SK-N-SH (cell line): ENCODE measurements around the gene PHLPP1. TPM values are rescaled to one million over a fixed set of nuclear protein-coding genes. Genes with fewer than 3 reads are reported as not detected.

Experiments used
- CTCF ChIA-PET: fragments of 300-600, 350-600 bp; formaldehyde crosslinking; extraction: SDS; loops from one replicate; lab custom pipeline; 2021; lab: Yijun Ruan, JAX
- POLR2A ChIA-PET: fragments of 350-600 bp; sonication (Branson Sonifier 250); formaldehyde crosslinking; extraction: SDS; loops from one replicate; lab custom pipeline; 2020; ENCODE audit warnings: antibody characterized with exemption, inconsistent platforms; lab: Yijun Ruan, JAX
- DNase-seq: peaks from one replicate; pipeline ENCODE4 v3.0.0; 2012
- H2AFZ ChIP-seq: fragments of 200-600 bp; sonication (generic); 2 replicates; pipeline ENCODE4 v1.8.1; 2016; ENCODE audit warnings: antibody characterized with exemption, mild to moderate bottlenecking, low read depth
- H3F3A ChIP-seq: fragments of 200-600 bp; sonication (generic); replicated peaks from 2 replicates; pipeline ENCODE3; 2016; ENCODE audit warnings: antibody characterized with exemption, mild to moderate bottlenecking; ENCODE audit not compliant: insufficient read depth
- H3K27ac ChIP-seq, 2 experiments: fragments of 200-500 bp in 1 of 2; fragments of 200-600 bp in 1 of 2; sonication (Bioruptor generic) in 1 of 2; sonication (generic), shearing (Covaris generic) in 1 of 2; 2 replicates each; pipeline versions ENCODE4 v1.5.1 to v1.6.1; 2014 to 2016; ENCODE audit warnings: low read depth in 2 of 2, inconsistent platforms in 1 of 2, low read length in 1 of 2, mild to moderate bottlenecking in 1 of 2, mixed read lengths in 1 of 2
- H3K27me3 ChIP-seq: fragments of 200-600 bp; sonication (generic), shearing (Covaris generic); 2 replicates; pipeline ENCODE4 v1.6.1; 2016; ENCODE audit warnings: mixed run types; ENCODE audit not compliant: insufficient read depth
- H3K36me3 ChIP-seq, 2 experiments: fragments of 200-500 bp in 1 of 2; fragments of 200-600 bp in 1 of 2; sonication (Bioruptor generic) in 1 of 2; sonication (generic) in 1 of 2; replicated peaks in 1 of 2; 2 replicates each; pipeline versions ENCODE3 to v1.5.1; 2014 to 2016; ENCODE audit warnings: low read length in 1 of 2, mild to moderate bottlenecking in 1 of 2; ENCODE audit not compliant: insufficient read depth in 2 of 2, control insufficient read depth in 1 of 2
- H3K4me1 ChIP-seq, 2 experiments: fragments of 200-500 bp in 1 of 2; fragments of 200-600 bp in 1 of 2; sonication (Bioruptor generic) in 1 of 2; sonication (generic), shearing (Covaris generic) in 1 of 2; 2 replicates each; pipeline versions ENCODE4 v1.5.1 to v1.6.1; 2014 to 2016; ENCODE audit warnings: low read depth in 1 of 2, low read length in 1 of 2, mixed run types in 1 of 2; ENCODE audit not compliant: insufficient read depth in 2 of 2, control insufficient read depth in 1 of 2
- H3K4me2 ChIP-seq: fragments of 200-600 bp; sonication (generic), shearing (Covaris generic); 2 replicates; pipeline ENCODE4 v1.6.1; 2017; ENCODE audit warnings: mixed run types
- H3K4me3 ChIP-seq, 2 experiments: fragments of 200-500 bp in 1 of 2; fragments of 200-600 bp in 1 of 2; sonication (Bioruptor generic) in 1 of 2; sonication (generic), shearing (Covaris generic) in 1 of 2; 2 replicates each; pipeline versions ENCODE4 v1.5.1 to v1.8.1; 2014 to 2016; ENCODE audit warnings: low read depth in 2 of 2, inconsistent platforms in 1 of 2, low read length in 1 of 2, mild to moderate bottlenecking in 1 of 2, mixed read lengths in 1 of 2, moderate library complexity in 1 of 2
- H3K79me2 ChIP-seq: fragments of 200-600 bp; sonication (generic); 2 replicates; pipeline ENCODE4 v1.8.1; 2017; ENCODE audit warnings: mild to moderate bottlenecking; ENCODE audit not compliant: insufficient read depth
- H3K9ac ChIP-seq: fragments of 200-600 bp; sonication (generic); 2 replicates; pipeline ENCODE4 v1.6.1; 2017; ENCODE audit warnings: mixed run types
- H3K9me2 ChIP-seq: fragments of 200-600 bp; sonication (generic); 2 replicates; pipeline ENCODE4 v1.6.1; 2017; ENCODE audit warnings: mixed run types
- H3K9me3 ChIP-seq: fragments of 200-600 bp; sonication (generic); 2 replicates; pipeline ENCODE4 v1.6.1; 2017; ENCODE audit warnings: mixed run types, mild to moderate bottlenecking, moderate library complexity
- H4K20me1 ChIP-seq: fragments of 200-600 bp; sonication (generic); 2 replicates; pipeline ENCODE4 v1.6.1; 2017; ENCODE audit warnings: mild to moderate bottlenecking, mixed run types; ENCODE audit not compliant: insufficient read depth
- CTCF ChIP-seq: fragments of 200-600 bp; sonication (generic); IDR thresholded peaks from 2 replicates; pipeline ENCODE4 v1.6.1; 2017; ENCODE audit warnings: antibody characterized with exemption, mild to moderate bottlenecking, moderate library complexity
- EP300 ChIP-seq, 2 experiments: IDR thresholded peaks; 2 replicates each; pipeline versions ENCODE4 v1.4.0 to v1.6.1; 2012; ENCODE audit warnings: borderline replicate concordance in 1 of 2, low read depth in 1 of 2, low read length in 1 of 2
- FOSL2 ChIP-seq: IDR thresholded peaks from 2 replicates; pipeline ENCODE4 v1.4.0; 2012; ENCODE audit warnings: low read depth, mild to moderate bottlenecking, moderate library complexity, borderline replicate concordance
- FOXM1 ChIP-seq: IDR thresholded peaks from 2 replicates; pipeline ENCODE4 v1.4.0; 2012; ENCODE audit warnings: low read depth, mild to moderate bottlenecking
- MAX ChIP-seq: IDR thresholded peaks from 2 replicates; pipeline ENCODE4 v1.4.0; 2012; ENCODE audit warnings: low read depth
- MEF2A ChIP-seq: IDR thresholded peaks from 2 replicates; pipeline ENCODE4 v1.4.0; 2012; ENCODE audit warnings: low read depth, borderline replicate concordance
- MXI1 ChIP-seq: IDR thresholded peaks from 2 replicates; pipeline ENCODE4 v1.6.1; 2012; ENCODE audit warnings: mild to moderate bottlenecking, low read depth, low read length, improper control_type of control experiment
- NFIC ChIP-seq: IDR thresholded peaks from 2 replicates; pipeline ENCODE4 v1.4.0; 2012; ENCODE audit warnings: borderline replicate concordance
- POLR2AphosphoS5 ChIP-seq: IDR thresholded peaks from 2 replicates; pipeline ENCODE4 v1.6.1; 2012; ENCODE audit warnings: low read depth, low read length
- RFX5 ChIP-seq: IDR thresholded peaks from 2 replicates; pipeline ENCODE4 v1.6.1; 2012; ENCODE audit warnings: mild to moderate bottlenecking, improper control_type of control experiment, low read length
- TAF1 ChIP-seq: IDR thresholded peaks from 2 replicates; pipeline ENCODE4 v1.6.1; 2012; ENCODE audit warnings: low read depth, mild to moderate bottlenecking, low read length, moderate library complexity, borderline replicate concordance
- TEAD4 ChIP-seq: IDR thresholded peaks from 2 replicates; pipeline ENCODE4 v1.4.0; 2012; ENCODE audit warnings: mild to moderate bottlenecking, borderline replicate concordance; ENCODE audit not compliant: insufficient read depth
- ZBTB33 ChIP-seq: IDR thresholded peaks from 2 replicates; pipeline ENCODE4 v1.4.0; 2012; ENCODE audit warnings: low read depth, borderline replicate concordance
- WGBS: methylation state at CpG from one replicate; pipeline ENCODE4 v1.1.6; 2017; ENCODE audit warnings: low lambda C conversion rate; 5-methylcytosine and 5-hydroxymethylcytosine counted together
- polyA plus RNA-seq, 3 experiments: library from polyadenylated mRNA; depleted of rRNA; stranded (reverse); fragments of >200 nt; gene quantifications; 2 replicates each; pipeline ENCODE4 v1.2.3, GENCODE V29; 2012

The PHLPP1 gene
- polyA plus RNA-seq, 1 of the 3 experiments (the other 2 are of a cell fraction): 4.6 TPM

- H3K9me2 ChIP-seq: no peaks in the 10 kb centered on the region
Observed at GRCh38 chr18:62848946-62849345, 133.6 kb downstream of the PHLPP1 start.

GRCh38 chr18:62850619-62851306, 135.4 kb downstream of the PHLPP1 start:
- H3K4me1 ChIP-seq: no peaks in the 10 kb centered on the region
- WGBS: 77% methylated on average over 7 of the region's 7 CpGs
- no peak overlapping the region for H3K4me2 ChIP-seq
- no peaks in the 10 kb centered on the region for H3K27me3 ChIP-seq
- no peaks in the 10 kb centered on the region for H3K36me3 ChIP-seq
- no peak for DNase-seq
- H2AFZ ChIP-seq: no peak overlapping the region
- H4K20me1 ChIP-seq: no peaks in the 10 kb centered on the region
- H3K9me3 ChIP-seq: no peaks in the 10 kb centered on the region
- POLR2A ChIA-PET: no interaction called here
- CTCF ChIA-PET: interaction anchor here (0.7 to 0.9 kb wide), 2 partner anchors 136 to 265 kb away, joined by 3 read pairs; no protein-coding TSS in a partner anchor
- H3K9ac ChIP-seq: no peak overlapping the region
- H3K9me2 ChIP-seq: no peaks in the 10 kb centered on the region
- H3K4me3 ChIP-seq: no peak overlapping the region
- no peak overlapping the region for H3K27ac ChIP-seq
- no peaks in the 10 kb centered on the region for H3K79me2 ChIP-seq
- H3F3A ChIP-seq: no peaks in the 10 kb centered on the region
- TF ChIP-seq TEAD4 (no peak), NFIC (no peak), ZBTB33 (no peak), FOXM1 (no peak), TAF1 (no peak), POLR2AphosphoS5 (no peak), EP300 (IDR thresholded peaks at IDR 0.05; ENCODE audit: borderline replicate concordance in 1 of 2, low read depth in 1 of 2, low read length in 1 of 2) (no peak), RFX5 (no peak), MEF2A (no peak)

More at GRCh38 chr18:62848946-62849345, 133.6 kb downstream of the PHLPP1 start:
- H3K4me3 ChIP-seq: no peak overlapping the region
- no peaks in the 10 kb centered on the region for H3F3A ChIP-seq
- POLR2A ChIA-PET: no interaction called here
- 97% methylated on average over 1 of the region's 1 CpG for WGBS
- H3K9ac ChIP-seq: no peak overlapping the region
- no peak overlapping the region for H2AFZ ChIP-seq
- TF ChIP-seq ZBTB33 (no peak), CTCF (no peak), FOSL2 (peak; percentile 18; the same call in 1 of the 2 replicates), MXI1 (no peak), MAX (no peak)
- DNase-seq: no peak
- no peaks in the 10 kb centered on the region for H3K27me3 ChIP-seq
- no peaks in the 10 kb centered on the region for H4K20me1 ChIP-seq
- CTCF ChIA-PET: no interaction called here
- H3K27ac ChIP-seq: no peak overlapping the region
- H3K4me1 ChIP-seq: no peaks in the 10 kb centered on the region
- no peaks in the 10 kb centered on the region for H3K9me3 ChIP-seq
- no peaks in the 10 kb centered on the region for H3K36me3 ChIP-seq
- no peak overlapping the region for H3K4me2 ChIP-seq
- no peaks in the 10 kb centered on the region for H3K79me2 ChIP-seq
